ENCODE data around the gene TBC1D8. TPM values are rescaled to one million over a fixed set of nuclear protein-coding genes. Genes with fewer than 3 reads are reported as not detected.

The TBC1D8 gene
- total and polyA plus RNA-seq, 7 donors: 8.7 to 163 (median 50.4) TPM

DNA sequence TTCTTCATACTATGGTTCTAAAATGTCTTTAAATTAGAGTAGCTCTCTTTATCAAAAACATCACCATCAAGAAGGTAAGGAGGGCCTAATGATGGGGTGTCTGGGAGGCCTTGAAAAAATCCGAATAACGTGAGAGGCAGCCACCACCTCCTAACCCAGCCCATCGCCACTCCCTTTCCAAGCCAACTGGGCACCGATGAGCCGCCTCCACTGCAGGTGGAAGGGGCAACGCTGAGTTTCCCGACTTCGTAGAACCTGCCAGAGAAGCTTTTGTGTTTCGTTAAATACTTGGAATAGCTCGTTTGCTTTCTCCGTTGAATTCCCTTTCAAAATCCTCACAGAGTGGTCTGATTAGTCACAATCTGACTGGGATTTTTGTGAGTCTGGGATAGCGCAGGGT is 171.1 kb downstream of the TBC1D8 start:
- intact Hi-C loops (cut with DNase I): loop anchor here in 1 of 2 donors (5.0 to 10.0 kb wide), 2 partner anchors 165 to 253 kb away; no protein-coding TSS in a partner anchor
- ATAC-seq (no peak), DNase-seq (no peak)
- no peaks in the 10 kb centered on the region for H3K4me1 ChIP-seq
- H3K4me3 ChIP-seq: no peak overlapping the region
- TF ChIP-seq, protein P1, sequence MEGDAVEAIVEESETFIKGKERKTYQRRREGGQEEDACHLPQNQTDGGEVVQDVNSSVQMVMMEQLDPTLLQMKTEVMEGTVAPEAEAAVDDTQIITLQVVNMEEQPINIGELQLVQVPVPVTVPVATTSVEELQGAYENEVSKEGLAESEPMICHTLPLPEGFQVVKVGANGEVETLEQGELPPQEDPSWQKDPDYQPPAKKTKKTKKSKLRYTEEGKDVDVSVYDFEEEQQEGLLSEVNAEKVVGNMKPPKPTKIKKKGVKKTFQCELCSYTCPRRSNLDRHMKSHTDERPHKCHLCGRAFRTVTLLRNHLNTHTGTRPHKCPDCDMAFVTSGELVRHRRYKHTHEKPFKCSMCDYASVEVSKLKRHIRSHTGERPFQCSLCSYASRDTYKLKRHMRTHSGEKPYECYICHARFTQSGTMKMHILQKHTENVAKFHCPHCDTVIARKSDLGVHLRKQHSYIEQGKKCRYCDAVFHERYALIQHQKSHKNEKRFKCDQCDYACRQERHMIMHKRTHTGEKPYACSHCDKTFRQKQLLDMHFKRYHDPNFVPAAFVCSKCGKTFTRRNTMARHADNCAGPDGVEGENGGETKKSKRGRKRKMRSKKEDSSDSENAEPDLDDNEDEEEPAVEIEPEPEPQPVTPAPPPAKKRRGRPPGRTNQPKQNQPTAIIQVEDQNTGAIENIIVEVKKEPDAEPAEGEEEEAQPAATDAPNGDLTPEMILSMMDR (IDR thresholded peaks at IDR 0.05): no peak
- H3K9me3 ChIP-seq: no peaks in the 10 kb centered on the region
- H3K27ac ChIP-seq: no peak overlapping the region
- no peaks in the 10 kb centered on the region for H3K27me3 ChIP-seq (ENCODE audit: insufficient read depth in 3 of 3, low read length in 2 of 3)
- 88 to 96% (median 90%) methylated on average over 12 of the region's 12 CpGs for WGBS, 3 donors
- peaks cover 0 to 62% of the 10 kb centered on the region in 2 donors for H3K36me3 ChIP-seq (ENCODE audit: insufficient read depth in 1 of 2, low read depth in 1 of 2)

DNA sequence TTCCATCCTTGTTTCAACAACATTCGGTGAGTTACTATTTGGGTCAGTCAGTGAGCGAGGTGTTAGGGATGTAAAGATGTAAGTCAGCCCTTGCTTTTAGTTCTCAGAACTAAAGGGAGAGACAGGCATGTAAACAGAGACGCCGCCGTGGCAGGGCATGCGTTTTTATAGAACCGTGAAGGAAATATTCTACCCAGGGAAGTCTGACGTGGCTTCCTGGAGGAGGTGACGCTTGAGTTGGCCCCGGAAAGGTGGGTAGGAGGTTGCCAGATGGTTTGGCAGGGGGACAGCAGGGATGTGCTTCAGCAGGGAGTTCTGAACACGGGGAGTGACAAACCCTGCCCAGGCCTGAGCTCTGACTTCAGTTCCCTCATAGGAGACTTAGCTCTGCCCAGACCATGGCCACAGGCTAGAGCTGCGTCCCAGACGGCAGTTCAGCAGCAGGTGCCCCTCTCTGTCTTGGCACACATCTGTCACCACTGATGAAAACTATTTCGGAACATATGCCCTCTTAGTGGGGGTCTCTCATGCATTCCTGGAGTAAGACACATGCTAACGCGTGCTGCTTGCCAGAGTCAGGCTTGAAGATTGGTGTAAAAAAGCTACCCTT is 172.5 kb downstream of the TBC1D8 start:
- no peaks in the 10 kb centered on the region for H3K9me3 ChIP-seq
- peaks cover 0 to 73% of the 10 kb centered on the region in 2 donors for H3K36me3 ChIP-seq (ENCODE audit: insufficient read depth in 1 of 2, low read depth in 1 of 2)
- no peaks in the 10 kb centered on the region for H3K27me3 ChIP-seq (ENCODE audit: insufficient read depth in 3 of 3, low read length in 2 of 3)
- no peak overlapping the region for H3K4me3 ChIP-seq
- TF ChIP-seq, protein P1 (IDR thresholded peaks at IDR 0.05): no peak
- H3K27ac ChIP-seq: no peak overlapping the region
- no peaks in the 10 kb centered on the region for H3K4me1 ChIP-seq
- intact Hi-C loops (cut with DNase I): no loop called here
- WGBS, 3 donors: 54 to 63% (median 62%) methylated on average over 16 of the region's 16 CpGs
- ATAC-seq (peak in 3 of 4 donors; percentile 20 to 37 (median 34)), DNase-seq (peak in 1 of 2 donors; percentile 41)

DNA sequence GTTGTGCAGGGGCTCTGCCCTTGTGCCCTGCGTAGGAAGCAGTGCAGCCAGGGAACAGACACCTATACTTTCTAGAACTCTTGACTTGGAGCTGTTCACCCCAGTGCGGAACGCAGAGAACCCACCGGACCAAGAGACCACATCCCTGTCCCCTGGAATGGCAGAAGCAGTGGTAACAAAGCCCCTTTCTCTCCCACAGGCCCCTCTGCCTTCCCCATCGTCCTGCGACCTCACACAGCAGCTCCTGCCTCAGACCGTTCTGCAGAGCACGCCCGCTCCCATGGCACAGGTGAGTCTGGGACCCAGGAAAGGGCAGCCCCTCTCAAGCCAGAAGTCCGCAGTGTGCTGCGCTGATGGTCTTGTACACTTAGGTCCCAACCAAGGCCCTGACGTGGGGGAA is 173.7 kb downstream of the TBC1D8 start:
- Histone ChIP-seq H3K27me3 (ENCODE audit: insufficient read depth in 3 of 3, low read length in 2 of 3) (no peaks in the 10 kb centered on the region), H3K4me1 (no peaks in the 10 kb centered on the region), H3K9me3 (no peaks in the 10 kb centered on the region), H3K4me3 (no peak overlapping the region), H3K27ac (no peak overlapping the region), H3K36me3 (ENCODE audit: insufficient read depth in 1 of 2, low read depth in 1 of 2) (peaks cover 0 to 70% of the 10 kb centered on the region in 2 donors)
- TF ChIP-seq, protein P1 (IDR thresholded peaks at IDR 0.05): no peak
- intact Hi-C loops (cut with DNase I): no loop called here
- no peak for DNase-seq
- 90 to 93% (median 90%) methylated on average over 12 of the region's 12 CpGs for WGBS, 3 donors
- ATAC-seq: no peak

DNA sequence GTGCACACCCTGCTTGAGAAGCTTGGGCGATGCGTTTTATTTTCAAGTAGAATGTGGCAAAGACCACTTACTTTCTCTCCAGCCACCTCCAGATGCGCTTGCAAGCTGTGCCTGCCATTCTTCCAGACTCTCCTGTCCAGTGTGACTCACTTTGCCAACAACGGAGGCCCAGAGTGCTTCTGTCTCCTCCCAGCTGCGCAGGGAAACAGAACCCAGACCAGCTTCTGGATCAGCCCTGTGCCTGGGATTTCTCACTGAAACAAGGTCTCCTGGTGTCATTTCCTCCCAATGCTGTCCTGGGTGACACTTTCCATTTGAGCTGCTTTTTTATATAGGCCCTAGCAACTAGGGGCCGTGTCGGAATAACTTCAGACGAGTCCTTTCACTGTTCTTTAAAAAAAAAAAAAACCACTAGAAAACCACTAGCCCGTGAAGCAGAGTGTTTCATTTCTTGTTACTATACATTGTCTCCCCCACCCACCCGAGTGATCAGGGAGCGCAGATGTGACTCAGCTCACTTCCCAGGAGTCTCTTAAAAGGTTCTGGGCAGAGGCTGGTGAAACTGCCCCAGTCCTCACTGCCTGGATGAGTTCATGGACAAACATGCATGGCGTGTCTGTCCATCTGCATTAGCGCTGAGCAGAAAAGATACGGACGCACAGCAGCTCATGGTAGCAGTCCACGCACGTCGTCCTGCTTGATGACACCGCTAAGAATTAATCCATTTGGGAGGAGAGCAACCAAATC is 174.4 kb downstream of the TBC1D8 start:
- 69 to 79% (median 72%) methylated on average over 19 of the region's 19 CpGs for whole genome bisulfite sequencing, 3 donors
- peaks cover 0 to 65% of the 10 kb centered on the region in 2 donors for H3K36me3 ChIP-seq (ENCODE audit: insufficient read depth in 1 of 2, low read depth in 1 of 2)
- H3K27me3 ChIP-seq (ENCODE audit: insufficient read depth in 3 of 3, low read length in 2 of 3): no peaks in the 10 kb centered on the region
- no peak for DNase-seq
- no peaks in the 10 kb centered on the region for H3K9me3 ChIP-seq
- no peaks in the 10 kb centered on the region for H3K4me1 ChIP-seq
- ATAC-seq: no peak
- TF ChIP-seq, protein P1 (IDR thresholded peaks at IDR 0.05): no peak
- H3K27ac ChIP-seq: no peak overlapping the region
- intact Hi-C loops (cut with DNase I): no loop called here
- H3K4me3 ChIP-seq: no peak overlapping the region

Data from psoas muscle (tissue), 8 donors.